HG03342 (cell line): ENCODE results near the gene NLRP4.
"Not testable (repeated sequence)": the region's sequence is repeated elsewhere in the genome, so short reads cannot be mapped to it uniquely, and the experiment has no call there.

Experiments used
- ATAC-seq: cut with Tn5 transposase; IDR thresholded peaks from one replicate; pipeline ENCODE4 v1.9.1; 2021; ENCODE audit warnings: mild to moderate bottlenecking, moderate library complexity; ENCODE audit not compliant: unreplicated experiment

Gene NLRP4

DNA sequence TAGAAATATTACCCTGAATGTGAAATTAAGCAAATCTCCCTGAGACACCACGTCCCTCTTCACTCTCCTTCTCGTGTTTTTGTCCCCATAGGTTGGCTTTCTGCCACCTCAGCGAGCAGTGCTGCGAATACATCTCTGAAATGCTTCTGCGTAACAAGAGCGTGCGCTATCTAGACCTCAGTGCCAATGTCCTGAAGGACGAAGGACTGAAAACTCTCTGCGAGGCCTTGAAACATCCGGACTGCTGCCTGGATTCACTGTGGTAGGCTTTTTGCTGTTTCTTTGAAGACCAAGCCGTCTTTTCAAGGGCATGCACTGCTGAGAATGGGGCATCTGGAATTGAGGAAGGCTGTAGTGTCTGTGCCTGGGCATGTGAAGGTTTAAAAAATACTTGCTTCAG, 34.4 kb downstream of the NLRP4 start:
- no peak for ATAC-seq

DNA sequence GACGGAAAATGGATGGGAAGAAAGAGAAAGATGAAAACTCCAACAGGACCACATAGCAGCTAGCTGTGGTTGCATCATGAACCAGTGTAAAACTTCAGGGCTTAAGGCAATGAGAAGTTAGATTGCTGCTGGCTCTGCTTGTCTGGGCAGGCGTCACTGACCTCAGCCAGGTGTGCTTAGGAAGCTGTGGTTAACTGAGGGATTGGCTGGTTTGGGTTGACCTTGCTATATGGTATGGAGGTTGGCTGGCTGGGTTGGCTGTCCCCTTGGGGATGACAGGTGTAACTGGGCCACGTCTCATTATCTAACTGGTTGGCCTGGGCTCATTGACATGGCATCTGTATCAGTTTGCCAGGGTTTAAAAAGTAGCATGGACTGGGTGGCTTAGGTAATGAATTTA, 40.9 kb downstream of the NLRP4 start:
- no peak for ATAC-seq

DNA sequence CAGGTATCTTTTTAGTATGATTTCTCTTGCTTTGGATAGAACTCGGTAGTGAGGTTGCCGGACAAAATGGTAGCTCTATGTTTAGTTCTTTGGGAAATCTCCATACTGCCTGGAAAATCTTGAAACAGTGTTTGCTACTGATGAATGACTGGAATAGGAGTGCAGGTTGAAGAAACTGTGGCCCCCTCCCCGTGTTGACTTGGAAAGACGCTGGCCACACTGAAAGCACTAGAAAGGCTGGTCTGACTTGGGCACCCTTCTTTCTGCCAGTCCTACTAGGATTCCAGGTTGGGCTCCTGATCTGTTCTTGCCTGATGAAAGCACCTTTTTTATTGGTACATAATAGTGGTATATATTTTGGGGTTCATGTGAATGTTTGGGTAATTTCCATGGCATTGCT, 46.3 kb downstream of the NLRP4 start:
- no peak for ATAC-seq

DNA sequence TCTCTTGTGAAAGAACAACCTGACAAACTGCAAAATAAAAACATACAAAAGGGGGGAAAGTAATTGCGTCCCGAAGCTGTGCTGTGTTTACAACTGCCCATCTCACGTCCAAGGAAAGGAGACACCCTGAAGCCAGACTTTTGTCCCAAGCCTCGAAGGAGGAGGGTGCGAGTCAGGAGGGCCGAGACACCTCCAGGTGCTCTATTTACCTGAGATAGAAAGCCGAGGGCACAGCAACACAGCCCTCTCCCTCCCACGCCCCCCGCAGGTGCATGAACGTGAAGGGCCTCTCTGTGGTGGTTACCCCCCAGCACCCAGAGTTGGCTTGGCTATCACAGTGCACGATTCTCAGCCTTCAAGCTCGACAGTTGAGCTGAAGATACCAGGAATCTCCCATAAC, 62.6 kb downstream of the NLRP4 start:
- ATAC-seq = no peak

DNA sequence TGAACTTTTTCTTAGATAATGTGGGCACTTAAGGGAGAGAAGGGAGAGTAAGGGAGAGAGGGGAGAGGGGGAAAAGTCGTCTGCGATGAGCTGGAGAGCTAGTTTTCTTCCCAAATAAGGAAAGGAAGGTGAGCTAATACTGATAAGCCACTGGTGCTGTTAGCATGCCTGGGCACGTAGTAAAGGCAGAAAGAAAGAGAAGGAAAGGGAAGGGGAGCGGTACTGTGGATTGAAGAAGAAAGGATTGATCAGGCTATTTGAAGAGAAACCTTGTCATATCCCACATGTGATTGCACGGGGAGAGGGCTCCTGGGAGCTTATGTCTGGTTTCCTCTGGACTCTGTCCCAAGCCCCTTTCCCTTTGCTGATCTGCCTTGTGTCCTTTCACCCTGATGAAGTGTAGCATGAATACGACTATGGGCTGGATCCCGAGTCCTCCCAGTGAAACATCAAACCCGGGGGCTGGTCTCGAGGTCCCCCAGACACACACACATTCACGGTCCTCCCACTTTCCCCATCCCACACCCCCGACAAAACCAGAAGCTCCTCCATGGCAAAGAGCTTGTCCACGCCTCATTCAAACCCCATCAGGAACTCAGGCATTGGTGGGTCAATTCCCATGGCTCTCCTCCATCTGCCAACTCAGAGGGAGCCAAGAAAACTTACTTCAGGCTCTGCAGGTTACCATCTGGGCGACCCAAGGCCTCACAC, 65.2 kb downstream of the NLRP4 start:
- ATAC-seq = no peak

DNA sequence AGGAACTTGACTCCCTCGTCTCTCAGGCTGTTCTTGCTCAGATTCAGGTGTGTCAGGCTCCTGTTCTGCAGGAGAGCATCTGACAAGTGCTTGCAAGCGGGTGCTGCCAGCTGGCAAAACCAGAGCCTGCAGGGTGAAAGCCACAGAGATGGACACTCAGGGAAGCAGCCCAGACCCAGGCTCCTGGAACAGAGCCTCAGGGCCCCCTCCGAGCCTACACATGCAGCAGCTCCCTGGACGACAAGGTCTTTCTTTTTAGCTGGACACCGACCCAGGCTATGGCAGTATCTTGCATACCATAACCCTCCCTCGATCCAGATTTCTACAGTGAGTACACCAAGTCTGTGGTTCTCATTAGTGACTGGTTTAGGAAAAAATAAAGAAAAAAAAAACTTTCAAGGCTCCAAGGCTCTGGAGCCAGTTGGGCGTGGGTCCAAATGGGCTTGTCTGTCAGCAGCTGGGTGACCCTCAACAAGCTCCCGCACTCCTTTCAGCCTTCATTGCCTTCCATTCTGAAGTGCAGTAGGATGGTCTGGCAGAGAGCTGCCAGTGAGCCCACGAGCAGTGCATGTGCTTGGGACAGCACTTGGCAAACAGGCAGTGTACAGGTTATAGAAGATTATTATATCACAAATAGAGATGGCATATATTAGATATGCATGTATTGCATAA, 65.9 kb downstream of the NLRP4 start:
- no peak for ATAC-seq

DNA sequence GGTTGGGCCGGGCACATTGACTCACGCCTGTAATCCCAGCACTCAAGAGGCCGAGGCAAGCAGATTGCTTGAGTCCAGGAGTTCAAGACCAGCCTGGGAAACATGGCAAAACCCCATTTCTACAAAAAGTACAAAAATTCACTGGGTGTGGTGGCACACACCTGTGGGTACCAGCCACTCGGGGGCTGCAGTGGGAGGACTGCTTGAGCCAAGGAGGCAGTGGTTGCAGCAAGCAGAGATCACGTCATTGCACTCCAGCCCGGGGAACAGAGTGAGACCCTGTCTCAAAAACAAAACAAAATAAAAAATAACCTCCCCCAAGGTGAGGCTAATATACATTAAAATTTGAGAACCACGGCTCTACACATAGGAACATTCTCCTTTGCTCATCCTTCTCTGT, 70.9 kb downstream of the NLRP4 start:
- no peak for ATAC-seq

DNA sequence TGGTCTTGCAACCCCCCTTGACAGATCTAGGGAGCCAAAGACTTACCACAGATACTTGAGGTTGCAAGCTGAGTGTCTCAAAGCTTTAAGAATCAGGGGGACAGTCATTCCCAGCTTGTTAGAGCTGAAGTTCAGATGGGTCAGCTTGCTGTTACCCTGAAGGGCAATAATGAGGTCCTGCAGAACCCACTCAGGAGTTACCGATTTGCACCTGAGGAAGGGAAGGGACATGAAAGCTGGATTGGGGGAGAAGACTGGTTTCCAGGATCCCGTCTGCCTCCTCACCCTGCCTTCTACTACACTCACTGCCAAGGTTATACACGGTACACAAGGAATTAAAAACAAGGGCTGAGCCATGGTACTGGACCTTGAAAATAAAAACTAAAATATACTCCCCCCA, 71.4 kb downstream of the NLRP4 start:
- ATAC-seq = no peak

DNA sequence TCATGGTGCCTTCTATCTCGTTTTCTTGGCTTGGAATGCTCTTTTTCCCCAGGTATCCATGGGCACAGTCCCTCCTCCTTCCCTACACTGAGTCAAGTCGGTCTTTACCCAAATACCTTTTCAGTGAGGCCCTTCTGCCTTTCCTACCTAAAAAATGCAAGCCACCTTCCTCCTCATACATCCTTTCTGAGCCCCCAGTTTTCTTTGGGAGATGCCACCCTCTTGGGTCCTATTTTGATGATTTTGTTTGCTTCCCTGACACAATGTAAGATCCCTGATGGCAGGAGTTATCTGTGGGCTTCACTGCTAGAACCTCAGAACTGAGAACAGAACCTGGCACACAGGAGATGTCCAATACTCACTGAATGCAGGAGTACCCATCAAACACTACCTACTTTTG, 73.5 kb downstream of the NLRP4 start:
- ATAC-seq = no peak

DNA sequence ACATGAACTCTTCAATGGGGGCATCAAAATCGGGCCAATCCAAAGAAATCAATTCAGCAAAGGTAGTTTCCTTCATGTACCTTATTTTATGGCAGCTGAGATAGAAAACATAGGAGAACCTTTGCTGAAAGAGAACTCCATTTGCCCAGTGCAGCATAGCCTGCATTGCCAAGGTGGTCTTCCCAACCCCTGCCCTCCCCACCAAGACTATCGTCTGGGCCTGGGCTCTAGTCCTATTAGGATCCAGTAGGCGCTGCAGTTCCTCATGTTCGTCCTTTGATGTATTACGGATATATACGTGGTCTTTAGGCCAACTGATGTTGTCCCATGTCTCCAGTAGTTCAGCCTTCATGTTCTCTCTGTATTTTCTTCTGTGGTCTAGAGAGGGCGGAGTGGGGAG, 76.6 kb downstream of the NLRP4 start:
- no peak for ATAC-seq

DNA sequence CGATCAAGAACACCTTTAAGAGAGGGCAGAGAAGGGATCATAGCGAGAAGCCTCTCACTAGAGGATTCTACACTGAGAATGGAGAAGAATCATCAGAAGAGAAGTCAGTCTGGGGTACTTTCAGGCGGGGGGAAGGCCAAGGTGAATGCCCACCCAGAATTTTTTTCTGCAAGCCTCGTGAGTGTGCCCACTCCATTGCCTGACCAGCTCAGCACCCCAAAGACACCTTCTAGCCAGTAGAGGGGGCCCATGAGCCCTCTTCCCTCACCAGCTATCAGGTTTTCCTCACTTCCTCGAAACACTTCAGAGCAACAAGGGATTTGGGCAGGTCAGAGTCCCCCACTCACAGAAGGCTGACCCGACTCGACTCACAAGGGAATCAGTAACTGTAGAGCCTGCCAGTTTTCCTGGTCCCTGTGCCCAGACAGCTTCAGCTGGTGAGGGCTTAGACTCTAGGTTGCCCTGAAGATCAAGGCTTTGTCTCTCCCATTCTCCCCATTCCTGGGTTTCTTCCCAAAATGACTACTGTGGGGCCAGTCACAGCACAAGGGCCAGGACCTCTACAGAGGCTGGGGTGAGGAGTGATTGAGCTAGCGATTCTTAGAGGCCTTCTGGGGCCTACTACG, 77.4 kb downstream of the NLRP4 start:
- no peak for ATAC-seq

DNA sequence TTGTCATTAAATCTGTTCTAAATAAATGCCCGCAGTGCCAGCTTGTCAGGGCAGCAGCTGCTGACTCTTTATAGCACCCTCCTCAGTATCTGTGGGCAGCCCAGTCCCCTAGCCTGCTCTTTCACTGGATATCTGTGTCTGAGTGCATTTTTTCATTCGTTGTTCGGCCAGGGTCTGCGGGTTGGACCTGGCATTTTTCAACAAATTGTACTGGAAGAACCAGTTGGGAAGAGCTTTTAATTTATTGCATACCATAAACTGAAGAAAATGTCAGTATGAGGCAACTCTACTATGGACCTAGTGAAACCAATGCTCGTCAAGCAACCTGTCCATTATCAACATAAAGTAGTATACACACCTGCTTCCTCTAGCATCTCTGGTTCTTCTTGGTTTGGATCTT, 87.2 kb downstream of the NLRP4 start:
- no peak for ATAC-seq

DNA sequence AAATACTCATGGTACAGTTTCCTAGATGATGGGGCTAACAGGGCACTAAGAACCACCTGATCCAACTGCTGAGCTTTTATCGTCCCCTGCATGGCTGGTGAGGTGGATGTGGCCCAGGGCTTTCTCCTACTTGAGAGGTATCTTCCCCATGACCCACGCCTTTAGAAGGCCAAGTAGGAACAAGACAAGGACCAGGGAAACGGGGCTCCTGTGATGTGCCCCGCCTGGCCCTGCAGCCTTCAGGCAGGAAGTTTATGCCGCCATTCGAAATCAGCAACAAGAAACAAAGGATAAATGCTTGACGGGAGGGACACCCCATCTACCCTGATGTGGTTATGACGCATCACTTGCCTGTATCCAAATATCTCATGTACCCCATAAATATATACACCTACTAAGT, 91.7 kb downstream of the NLRP4 start:
- ATAC-seq = no peak

DNA sequence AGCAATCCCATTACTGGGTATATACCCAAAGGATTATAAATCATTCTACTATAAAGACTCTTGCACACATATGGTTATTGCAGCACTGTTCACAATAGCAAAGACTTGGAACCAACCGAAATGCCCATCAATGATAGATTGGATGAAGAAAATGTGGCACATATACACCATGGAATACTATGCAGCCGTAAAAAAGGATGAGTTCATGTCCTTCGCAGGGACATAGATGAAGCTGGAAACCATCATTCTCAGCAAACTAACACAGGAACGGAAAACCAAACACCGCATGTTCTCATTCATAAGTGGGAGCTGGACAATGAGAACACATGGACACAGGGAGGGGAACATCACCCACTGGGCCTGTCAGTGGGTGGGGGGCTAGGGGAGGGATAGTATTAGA, 92.9 kb downstream of the NLRP4 start:
- ATAC-seq = not testable (repeated sequence)

DNA sequence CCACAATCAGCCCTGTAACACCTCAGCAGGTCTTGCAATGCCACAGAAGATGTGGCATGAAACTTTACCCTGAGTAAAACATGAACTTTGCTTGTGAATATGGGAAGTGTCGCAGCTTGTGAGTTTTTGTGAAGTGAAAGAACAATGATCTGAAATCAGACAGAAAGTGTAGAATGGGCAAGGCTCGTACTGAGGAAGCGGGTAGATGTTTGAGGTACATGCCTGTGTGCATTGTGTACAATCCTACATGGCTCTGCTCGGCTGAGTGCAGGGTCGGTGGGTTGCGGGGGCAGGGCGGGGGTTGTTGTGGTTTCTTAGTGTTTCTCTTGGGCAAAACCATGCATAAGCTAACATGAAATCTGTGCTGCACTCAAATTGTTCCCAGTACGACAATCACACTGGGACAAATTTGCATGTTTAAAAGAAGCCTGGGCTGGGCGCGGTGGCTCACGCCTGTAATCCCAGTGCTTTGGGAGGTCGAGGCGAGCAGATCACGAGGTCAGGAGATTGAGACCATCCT, 94.7 kb downstream of the NLRP4 start:
- no peak for ATAC-seq
